Suprapubic skin (tissue), 4 donors: ENCODE results near the gene HGF. TPM values are rescaled to one million over a fixed set of nuclear protein-coding genes. Genes with fewer than 3 reads are reported as not detected.

Source experiments
- DNase-seq, 2 donors: peaks; one replicate each; pipeline ENCODE4 v3.0.0-alpha.2; 2019; ENCODE audit warnings: low spot score in 2 of 2
- H3K27ac ChIP-seq: fragments of 200-600 bp; sonication (generic); one replicate; pipeline ENCODE4 v1.5.1; 2019
- H3K27me3 ChIP-seq: fragments of 200-600 bp; sonication (generic); one replicate; pipeline ENCODE4 v1.5.1; 2019
- H3K36me3 ChIP-seq: fragments of 200-600 bp; sonication (generic); one replicate; pipeline ENCODE4 v1.5.1; 2019
- H3K4me1 ChIP-seq: fragments of 200-600 bp; sonication (generic); one replicate; pipeline ENCODE4 v1.5.1; 2019
- H3K4me3 ChIP-seq: fragments of 200-600 bp; sonication (generic); one replicate; pipeline ENCODE4 v1.5.1; 2019; ENCODE audit warnings: mild to moderate bottlenecking
- H3K9me3 ChIP-seq: fragments of 200-600 bp; sonication (generic); one replicate; pipeline ENCODE4 v1.5.1; 2019
- EP300 ChIP-seq: sonication (generic); formaldehyde crosslinking; IDR thresholded peaks from one replicate; pipeline ENCODE4 v1.6.1; 2017; ENCODE audit warnings: antibody characterized with exemption
- POLR2A ChIP-seq, 2 donors: fragments of 450-650 bp; IDR thresholded peaks; one replicate each; pipeline ENCODE4 v1.6.1; 2017; ENCODE audit warnings: antibody characterized with exemption in 2 of 2, mild to moderate bottlenecking in 2 of 2, moderate library complexity in 2 of 2
- POLR2AphosphoS5 ChIP-seq, 3 donors: sonication (generic); formaldehyde crosslinking; IDR thresholded peaks; one replicate each; pipeline ENCODE4 v1.6.1; 2017; ENCODE audit warnings: antibody characterized with exemption in 3 of 3
- WGBS: methylation state at CpG from one replicate; pipeline ENCODE4 v1.1.5; 2018; 5-methylcytosine and 5-hydroxymethylcytosine counted together
- total RNA-seq, 4 donors: library from RNA; depleted of rRNA; stranded (reverse); fragments of >200 nt; gene quantifications; one replicate each; pipeline ENCODE4 v1.1.0, GENCODE V29; 2016
- TF ChIP-seq, protein P1 (sequence below), 2 donors: fragments of 200-600 bp in 1 of 2; fragments of 450-650 bp in 1 of 2; sonication (generic) in 1 of 2; IDR thresholded peaks; one replicate each; pipeline ENCODE4 v1.5.1; 2016 to 2019; ENCODE audit warnings: antibody characterized with exemption in 2 of 2, mild to moderate bottlenecking in 1 of 2, moderate library complexity in 1 of 2

Gene HGF
- total RNA-seq, 4 donors from 2014 or later: 0.47 to 1.9 (median 0.89) TPM

GRCh38 chr7:81779706-81780105, 9.9 kb upstream of the HGF start:
- no peaks in the 10 kb centered on the region for H3K9me3 ChIP-seq
- WGBS: 88% methylated on average over 4 of the region's 4 CpGs
- H3K4me1 ChIP-seq: no peaks in the 10 kb centered on the region
- no peak overlapping the region for H3K27ac ChIP-seq
- TF ChIP-seq, protein P1, sequence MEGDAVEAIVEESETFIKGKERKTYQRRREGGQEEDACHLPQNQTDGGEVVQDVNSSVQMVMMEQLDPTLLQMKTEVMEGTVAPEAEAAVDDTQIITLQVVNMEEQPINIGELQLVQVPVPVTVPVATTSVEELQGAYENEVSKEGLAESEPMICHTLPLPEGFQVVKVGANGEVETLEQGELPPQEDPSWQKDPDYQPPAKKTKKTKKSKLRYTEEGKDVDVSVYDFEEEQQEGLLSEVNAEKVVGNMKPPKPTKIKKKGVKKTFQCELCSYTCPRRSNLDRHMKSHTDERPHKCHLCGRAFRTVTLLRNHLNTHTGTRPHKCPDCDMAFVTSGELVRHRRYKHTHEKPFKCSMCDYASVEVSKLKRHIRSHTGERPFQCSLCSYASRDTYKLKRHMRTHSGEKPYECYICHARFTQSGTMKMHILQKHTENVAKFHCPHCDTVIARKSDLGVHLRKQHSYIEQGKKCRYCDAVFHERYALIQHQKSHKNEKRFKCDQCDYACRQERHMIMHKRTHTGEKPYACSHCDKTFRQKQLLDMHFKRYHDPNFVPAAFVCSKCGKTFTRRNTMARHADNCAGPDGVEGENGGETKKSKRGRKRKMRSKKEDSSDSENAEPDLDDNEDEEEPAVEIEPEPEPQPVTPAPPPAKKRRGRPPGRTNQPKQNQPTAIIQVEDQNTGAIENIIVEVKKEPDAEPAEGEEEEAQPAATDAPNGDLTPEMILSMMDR (IDR thresholded peaks at IDR 0.05): no peak
- TF ChIP-seq EP300 (no peak), POLR2AphosphoS5 (IDR thresholded peaks at IDR 0.05) (no peak), POLR2A (IDR thresholded peaks at IDR 0.05) (no peak)
- H3K4me3 ChIP-seq: no peak overlapping the region
- H3K27me3 ChIP-seq: no peaks in the 10 kb centered on the region
- no peaks in the 10 kb centered on the region for H3K36me3 ChIP-seq
- DNase-seq: no peak

DNA sequence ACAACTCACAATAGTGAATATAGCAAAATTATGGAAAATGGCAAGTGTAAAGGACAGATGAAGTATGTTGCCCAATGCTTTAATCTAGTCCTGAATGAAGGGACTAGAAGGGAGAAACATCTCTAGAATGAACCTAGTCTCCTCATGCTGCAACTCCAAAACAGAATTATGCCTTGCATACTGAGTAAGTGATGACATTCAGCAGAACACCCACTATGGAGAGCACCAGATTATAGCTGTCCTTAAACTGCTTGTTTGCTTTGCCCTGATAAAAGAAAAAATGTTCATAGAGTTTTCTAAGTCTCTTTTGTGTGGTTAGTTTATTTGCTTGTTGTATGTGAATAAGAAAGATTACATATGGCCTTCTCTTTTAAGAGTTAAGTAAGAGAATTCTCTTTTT, 7.8 kb upstream of the HGF start:
- H3K9me3 ChIP-seq: no peaks in the 10 kb centered on the region
- H3K27me3 ChIP-seq: no peaks in the 10 kb centered on the region
- TF ChIP-seq POLR2AphosphoS5 (IDR thresholded peaks at IDR 0.05) (no peak), EP300 (no peak), POLR2A (IDR thresholded peaks at IDR 0.05) (no peak)
- TF ChIP-seq, protein P1 (IDR thresholded peaks at IDR 0.05): no peak
- no peaks in the 10 kb centered on the region for H3K4me1 ChIP-seq
- no peak for DNase-seq
- H3K27ac ChIP-seq: no peak overlapping the region
- no peaks in the 10 kb centered on the region for H3K36me3 ChIP-seq
- no peak overlapping the region for H3K4me3 ChIP-seq

GRCh38 chr7:81776948-81777630, 7.2 kb upstream of the HGF start:
- Histone ChIP-seq H3K4me3 (no peak overlapping the region), H3K9me3 (no peaks in the 10 kb centered on the region), H3K4me1 (no peaks in the 10 kb centered on the region), H3K36me3 (no peaks in the 10 kb centered on the region), H3K27me3 (no peaks in the 10 kb centered on the region), H3K27ac (no peak overlapping the region)
- DNase-seq: no peak
- TF ChIP-seq POLR2A (IDR thresholded peaks at IDR 0.05) (no peak), POLR2AphosphoS5 (IDR thresholded peaks at IDR 0.05) (no peak), EP300 (no peak)
- TF ChIP-seq, protein P1 (IDR thresholded peaks at IDR 0.05): no peak
- 80% methylated on average over 5 of the region's 5 CpGs for WGBS

- no peak for TF ChIP-seq EP300
- no peak for TF ChIP-seq POLR2AphosphoS5 (IDR thresholded peaks at IDR 0.05)
- TF ChIP-seq, protein P1 (IDR thresholded peaks at IDR 0.05): no peak
- no peak for TF ChIP-seq POLR2A (IDR thresholded peaks at IDR 0.05)
- DNase-seq: no peak
- H3K9me3 ChIP-seq: no peaks in the 10 kb centered on the region
Observed at GRCh38 chr7:81776161-81776560, 6.3 kb upstream of the HGF start.

DNA sequence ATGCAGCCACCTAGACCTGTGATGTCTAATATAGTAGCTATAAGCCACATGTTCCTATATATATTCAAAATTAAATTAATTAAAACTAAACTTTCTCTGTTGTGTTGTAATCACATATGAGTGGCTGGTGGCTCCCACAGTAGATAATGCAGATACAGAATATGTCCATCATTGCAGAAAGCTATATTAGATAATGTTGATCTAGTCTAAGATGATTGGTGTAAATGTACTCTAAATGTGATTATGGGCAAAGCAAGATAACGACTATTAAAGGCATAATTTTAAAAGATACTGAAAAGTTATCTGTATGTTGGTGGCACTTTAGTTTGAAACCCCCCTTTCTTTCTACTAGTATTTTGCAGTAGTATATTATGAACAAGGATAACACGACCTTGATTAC, 5.7 kb upstream of the HGF start:
- TF ChIP-seq, protein P1 (IDR thresholded peaks at IDR 0.05): no peak
- TF ChIP-seq POLR2AphosphoS5 (IDR thresholded peaks at IDR 0.05): no peak
- WGBS: 89% methylated on average over 2 of the region's 2 CpGs
- DNase-seq: no peak
- Histone ChIP-seq H3K27ac (no peak overlapping the region), H3K9me3 (no peaks in the 10 kb centered on the region), H3K36me3 (no peaks in the 10 kb centered on the region), H3K27me3 (no peaks in the 10 kb centered on the region), H3K4me1 (peaks cover 5% of the 10 kb centered on the region), H3K4me3 (no peak overlapping the region)

More at GRCh38 chr7:81776161-81776560, 6.3 kb upstream of the HGF start:
- no peaks in the 10 kb centered on the region for H3K4me1 ChIP-seq
- no peaks in the 10 kb centered on the region for H3K36me3 ChIP-seq
- no peaks in the 10 kb centered on the region for H3K27me3 ChIP-seq
- no peak overlapping the region for H3K27ac ChIP-seq
- H3K4me3 ChIP-seq: no peak overlapping the region
- 77% methylated on average over 1 of the region's 1 CpG for WGBS
